ENCODE results near the gene PDZRN3. TPM values are rescaled to one million over a fixed set of nuclear protein-coding genes. Genes with fewer than 3 reads are reported as not detected.

Gene PDZRN3
- total RNA-seq (2022; extraction: Qiagen RNA extraction; ENCODE audit: low read depth): not detected in 5 replicates

GRCh38 chr3:73624821-73625665 is at the start of gene PDZRN3:
TSS of gene PDZRN3 (minus strand) at chr3:73624941.

